GM12878 (cell line): Measurements from ENCODE around the gene SYDE2.

Experiments
- ATF2 ChIP-seq: IDR thresholded peaks from 2 replicates; pipeline ENCODE4 v1.6.1; 2012; ENCODE audit warnings: low read length, inconsistent platforms
- ATF3 ChIP-seq: IDR thresholded peaks from 2 replicates; pipeline ENCODE4 v1.6.1; 2011; ENCODE audit warnings: low read depth, mild to moderate bottlenecking, low read length, moderate library complexity, borderline replicate concordance; ENCODE audit errors: extremely low read depth
- CTCF ChIP-seq, 3 experiments: IDR thresholded peaks in 2 of 3; conservative IDR thresholded peaks in 1 of 3; 2 replicates each; pipeline ENCODE4 v1.5.1; 2011; ENCODE audit warnings: low read depth in 3 of 3, low read length in 3 of 3, mild to moderate bottlenecking in 3 of 3, control low read depth in 2 of 3, moderate library complexity in 2 of 3, inconsistent platforms in 1 of 3, mixed read lengths in 1 of 3; ENCODE audit not compliant: control insufficient read depth in 2 of 3, insufficient read depth in 1 of 3; ENCODE audit errors: extremely low read depth in 1 of 3
- EZH2 ChIP-seq: IDR thresholded peaks from 2 replicates; pipeline ENCODE4 v1.6.1; 2012; ENCODE audit warnings: low read depth, mild to moderate bottlenecking, control low read depth, inconsistent platforms, low read length, borderline replicate concordance; ENCODE audit not compliant: control insufficient read depth
- MYC ChIP-seq: IDR thresholded peaks from 2 replicates; pipeline ENCODE4 v1.6.1; 2011; ENCODE audit warnings: mild to moderate bottlenecking, low read length, moderate library complexity, inconsistent platforms; ENCODE audit not compliant: insufficient read depth, insufficient replicate concordance, insufficient read length, severe bottlenecking
- SP1 ChIP-seq: IDR thresholded peaks from one replicate; pipeline ENCODE4 v1.6.1; 2011; ENCODE audit warnings: low read depth, low read length
- USF2 ChIP-seq: IDR thresholded peaks from 2 replicates; pipeline ENCODE4 v1.6.1; 2011; ENCODE audit warnings: low read depth, low read length, improper control_type of control experiment, borderline replicate concordance

GRCh38 chr1:85146972-85147359, 53.9 kb downstream of the SYDE2 start:
- no peak for TF ChIP-seq CTCF (IDR thresholded peaks at IDR 0.05 in 2 of 3, conservative IDR thresholded peaks at IDR 0.05 in 1 of 3; ENCODE audit: control insufficient read depth in 2 of 3, extremely low read depth in 1 of 3, insufficient read depth in 1 of 3, low read depth in 3 of 3, low read length in 3 of 3)
- TF ChIP-seq ATF2, result no peak
- TF ChIP-seq ATF3, result no peak
- TF ChIP-seq EZH2, result no peak
- no peak for TF ChIP-seq MYC
- TF ChIP-seq SP1, result no peak
- no peak for TF ChIP-seq USF2
